Embryonic facial prominence (tissue), 1 donor: ENCODE data around the gene TTC23L.

ENCODE experiments used
- DNase-seq: peaks from one replicate; pipeline ENCODE4 v3.0.0-alpha.2; 2016; ENCODE audit errors: extremely low spot score

The TTC23L gene

GRCh38 chr5:34870382-34870781 is 31.4 kb downstream of the TTC23L start:
- no peak for DNase-seq

- no peak for DNase-seq
Observed at GRCh38 chr5:34876275-34876674, 37.3 kb downstream of the TTC23L start.

GRCh38 chr5:34881246-34881645 is 42.3 kb downstream of the TTC23L start:
- DNase-seq, result no peak

- no peak for DNase-seq
Observed at GRCh38 chr5:34886392-34887119, 47.6 kb downstream of the TTC23L start.

- DNase-seq, result no peak
Observed at GRCh38 chr5:34889394-34889793, 50.4 kb downstream of the TTC23L start.

- DNase-seq, result peak; percentile 76
Observed at GRCh38 chr5:34891981-34892380, 53.0 kb downstream of the TTC23L start.

GRCh38 chr5:34892414-34892813 is 53.5 kb downstream of the TTC23L start:
- no peak for DNase-seq

GRCh38 chr5:34894716-34895115 is 55.8 kb downstream of the TTC23L start:
- DNase-seq, result no peak

GRCh38 chr5:34895641-34896419 is 56.9 kb downstream of the TTC23L start:
- no peak for DNase-seq

- DNase-seq, result no peak
Observed at GRCh38 chr5:34897646-34898045, 58.7 kb downstream of the TTC23L start.

GRCh38 chr5:34898258-34898895 is 59.4 kb downstream of the TTC23L start:
- peak; percentile 81 for DNase-seq

GRCh38 chr5:34899066-34899465 is 60.1 kb downstream of the TTC23L start:
- no peak for DNase-seq

- DNase-seq, result no peak
Observed at GRCh38 chr5:34900652-34901051, 61.7 kb downstream of the TTC23L start.

GRCh38 chr5:34903260-34903659 is 64.3 kb downstream of the TTC23L start:
- no peak for DNase-seq

GRCh38 chr5:34905564-34905963 is 66.6 kb downstream of the TTC23L start:
- no peak for DNase-seq

GRCh38 chr5:34913072-34913471 is 74.1 kb downstream of the TTC23L start:
- DNase-seq, result no peak

GRCh38 chr5:34914671-34915138 is 75.7 kb downstream of the TTC23L start:
- no peak for DNase-seq

GRCh38 chr5:34915139-34915855 is 76.3 kb downstream of the TTC23L start, which contains the start of the genes BRIX1 and RAD1:
TSS of gene BRIX1 (plus strand) at chr5:34915711. CDS start at chr5:34915739, 28 bp downstream.
TSS of gene RAD1 (minus strand) at chr5:34915504. CDS start at chr5:34914892, 612 bp downstream.
- DNase-seq, result peak; percentile 97

GRCh38 chr5:34915856-34916192 is 76.9 kb downstream of the TTC23L start:
- DNase-seq, result no peak

GRCh38 chr5:34916518-34916917 is 77.6 kb downstream of the TTC23L start:
- DNase-seq, result no peak

- no peak for DNase-seq
Observed at GRCh38 chr5:34918025-34918424, 79.1 kb downstream of the TTC23L start.

- no peak for DNase-seq
Observed at GRCh38 chr5:34919077-34919476, 80.1 kb downstream of the TTC23L start.
